GM11168 (cell line): Measurements from ENCODE around the gene KRTAP3-1.

Experiments
- in situ Hi-C: fragments of 300-500 bp; cut with MboI; formaldehyde crosslinking; loops from one replicate; pipeline ENCODE4 v1.12.0; 2022; ENCODE audit warnings: low sequenced_read_pairs; ENCODE audit not compliant: unreplicated experiment

Gene KRTAP3-1

DNA sequence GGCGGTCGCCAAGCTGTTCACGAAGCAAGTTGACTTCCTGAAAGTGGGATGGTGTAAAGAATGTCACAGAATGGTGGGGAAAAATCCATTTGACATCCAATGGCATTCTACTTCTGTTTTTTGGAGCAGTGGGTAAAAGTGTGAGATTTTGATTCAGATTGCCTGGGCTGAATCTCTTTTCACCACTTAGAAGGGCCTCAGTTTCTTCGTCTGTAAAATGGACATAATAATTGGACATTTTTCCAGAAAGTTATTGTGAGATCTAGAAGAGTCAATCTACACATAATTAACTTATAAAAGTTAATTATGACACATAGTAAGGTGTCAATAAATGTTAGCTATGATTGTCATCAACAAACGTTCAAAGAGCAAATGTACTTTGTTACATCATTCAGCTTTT is 27.8 kb downstream of the KRTAP3-1 start:
- in situ Hi-C loops, result no loop called here

DNA sequence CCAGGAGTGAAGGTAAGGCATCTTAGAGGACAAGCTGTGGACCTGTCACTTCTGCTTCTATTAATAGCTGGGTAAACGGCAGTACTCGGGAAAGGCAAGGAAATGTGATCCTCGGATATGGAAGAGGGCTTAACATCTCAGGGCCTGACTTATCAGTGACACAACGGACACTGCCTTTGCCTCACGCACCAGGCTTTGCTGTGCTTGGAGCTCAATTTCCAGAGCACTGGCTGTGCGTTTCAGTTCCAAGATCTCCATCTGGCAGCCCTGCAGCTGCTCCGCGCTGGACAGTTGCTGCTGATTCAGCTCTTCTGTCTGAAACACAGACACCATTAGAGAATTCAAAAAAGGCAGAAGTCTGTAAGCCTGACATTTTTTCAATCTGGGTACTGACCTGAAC is 28.3 kb downstream of the KRTAP3-1 start:
- in situ Hi-C loops, result no loop called here

DNA sequence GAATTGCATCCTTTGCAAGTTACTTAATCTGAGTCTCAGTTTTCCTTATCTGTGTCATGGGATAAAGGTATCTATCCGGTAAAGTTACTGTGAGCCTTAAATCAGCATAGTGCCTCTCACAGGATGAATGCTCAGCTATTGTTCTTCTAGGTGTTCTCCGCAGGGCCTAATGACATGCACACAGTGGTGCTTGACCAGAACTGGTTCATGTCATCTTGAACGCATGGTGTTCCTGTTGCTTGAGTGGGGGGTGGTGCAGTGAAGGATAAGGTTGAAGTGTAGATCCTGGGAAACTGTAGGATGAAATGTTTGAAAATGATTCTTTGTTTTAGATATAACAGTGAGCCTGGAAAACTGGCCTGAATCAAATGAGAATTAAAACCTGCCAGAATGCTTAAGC is 28.8 kb downstream of the KRTAP3-1 start:
- in situ Hi-C loops, result no loop called here

DNA sequence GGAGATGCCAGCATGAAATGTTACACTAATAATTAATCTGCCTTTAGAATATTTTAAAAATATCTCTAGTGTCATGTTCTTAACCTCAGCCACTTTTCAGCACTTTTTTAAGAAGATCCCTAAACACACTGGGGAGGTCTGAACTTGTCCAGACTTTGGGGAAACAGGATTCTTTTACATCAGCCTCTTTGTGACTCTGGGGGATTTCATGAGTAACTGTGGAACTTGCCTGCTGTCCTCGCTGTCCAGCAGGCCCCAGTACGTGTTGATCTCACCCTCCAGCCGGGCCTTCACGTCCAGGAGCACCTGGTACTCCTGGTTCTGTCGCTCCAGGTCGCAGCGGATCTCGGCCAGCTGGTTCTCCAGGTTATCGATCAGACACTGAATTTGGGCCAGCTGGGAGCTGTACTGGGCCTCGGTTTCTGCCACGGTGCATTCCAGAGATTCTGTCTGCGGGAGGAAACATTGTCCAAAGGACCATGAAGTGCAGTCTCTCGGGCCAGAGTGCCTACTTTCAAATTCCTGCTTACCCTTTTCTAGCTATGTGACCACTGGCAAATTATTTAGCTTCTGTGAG is 30.3 kb downstream of the KRTAP3-1 start:
- in situ Hi-C loops, result no loop called here

DNA sequence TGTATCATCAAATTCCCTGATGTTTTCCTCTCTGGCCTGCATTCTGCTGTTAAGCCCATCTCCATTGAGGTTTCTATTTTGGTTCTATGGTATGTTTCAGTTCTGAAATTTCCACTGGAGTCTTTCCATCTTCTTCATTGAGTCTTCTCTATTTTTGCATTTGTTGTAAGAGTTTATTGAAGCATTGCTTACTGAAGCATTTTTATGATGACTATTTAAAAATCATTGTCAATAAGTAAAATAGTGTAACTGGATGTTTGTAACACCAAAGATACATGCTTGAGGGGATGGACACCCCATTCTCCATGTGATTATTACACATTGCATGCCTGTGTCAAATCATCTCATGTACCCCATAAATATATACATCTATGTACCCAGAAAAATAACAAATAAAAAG is 33.4 kb downstream of the KRTAP3-1 start:
- in situ Hi-C loops, result no loop called here

DNA sequence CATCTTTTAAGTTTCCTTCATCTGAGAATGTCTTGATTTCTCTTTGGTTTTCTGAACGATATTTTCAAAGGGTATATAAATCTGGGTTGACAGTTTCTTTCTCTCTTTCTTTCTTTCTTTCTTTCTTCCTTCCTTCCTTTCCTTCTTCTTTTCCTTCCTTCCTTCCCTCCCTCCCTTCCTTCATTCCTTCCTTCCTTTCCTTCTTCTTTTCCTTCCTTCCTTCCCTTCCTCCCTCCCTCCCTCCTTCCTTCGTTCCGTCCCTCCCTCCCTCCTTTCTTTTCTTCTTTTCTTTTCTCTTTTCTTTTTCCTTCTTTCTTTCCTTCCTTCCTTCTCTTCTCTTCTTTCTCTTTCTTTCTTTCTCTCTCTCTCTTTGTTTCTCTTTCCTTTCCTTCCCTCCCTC is 34.6 kb downstream of the KRTAP3-1 start:
- in situ Hi-C loops, result no loop called here

DNA sequence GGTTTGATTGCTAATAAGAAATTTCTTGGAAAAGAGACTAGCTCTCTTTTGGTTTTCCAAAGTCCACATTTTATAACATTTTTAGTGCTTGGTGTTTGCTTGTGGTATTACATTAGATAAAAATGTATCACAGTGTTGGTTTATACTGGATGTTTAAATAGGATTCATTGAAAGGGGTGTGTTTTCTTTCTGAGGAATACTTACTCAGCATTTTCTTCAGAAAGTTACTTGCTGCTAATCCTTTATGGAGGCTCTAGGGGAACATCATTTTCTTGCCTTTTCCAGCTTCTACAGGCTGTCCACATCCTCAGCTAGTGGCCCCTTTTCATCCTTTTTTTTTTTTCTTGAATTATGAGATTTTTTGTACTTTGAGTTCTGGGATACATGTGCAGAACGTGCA is 41.3 kb downstream of the KRTAP3-1 start:
- in situ Hi-C loops, result no loop called here

DNA sequence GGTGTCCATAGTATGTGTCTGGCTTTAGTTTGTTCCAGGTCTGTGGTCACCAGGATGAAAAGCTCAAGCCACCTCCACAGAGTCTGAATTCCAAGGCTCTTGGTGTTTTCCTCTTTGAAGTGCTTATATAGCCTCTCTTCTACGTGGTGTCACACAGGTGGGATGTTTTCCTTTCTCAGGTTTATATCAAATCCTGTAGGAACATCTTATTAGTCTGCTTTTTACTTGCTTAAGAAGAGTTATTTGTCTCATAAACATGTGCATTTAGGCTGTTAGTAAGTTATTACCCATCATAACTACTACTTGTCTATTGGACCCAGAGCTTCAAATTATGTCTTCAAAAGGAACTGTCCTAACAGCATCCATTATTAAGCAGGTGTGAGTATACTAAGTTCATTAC is 42.1 kb downstream of the KRTAP3-1 start, which contains the start of gene KRT39:
KRT39 (minus strand) TSS at position 101 of the 400 bp plus-strand sequence; CDS start at position 9, 92 bp downstream.
- in situ Hi-C loops, result no loop called here

DNA sequence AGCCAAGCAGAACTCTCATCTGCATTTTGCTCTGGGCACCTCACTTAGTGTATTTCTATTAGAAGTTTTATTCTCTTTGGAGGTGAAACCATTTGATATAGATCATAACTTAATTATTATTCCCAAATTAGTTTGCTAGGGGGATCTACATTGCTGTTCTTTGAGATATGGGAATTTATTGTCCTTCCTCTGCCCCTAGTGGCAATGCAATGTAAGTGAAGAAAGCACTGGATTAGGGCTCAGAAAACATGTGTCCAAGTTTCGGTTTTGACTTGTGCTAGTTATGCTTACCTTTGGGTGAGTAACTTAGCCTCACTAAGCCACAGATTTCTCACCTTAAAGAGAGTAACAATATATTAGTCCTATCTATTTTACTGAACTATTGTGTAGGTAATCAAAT is 45.1 kb downstream of the KRTAP3-1 start:
- in situ Hi-C loops, result no loop called here

DNA sequence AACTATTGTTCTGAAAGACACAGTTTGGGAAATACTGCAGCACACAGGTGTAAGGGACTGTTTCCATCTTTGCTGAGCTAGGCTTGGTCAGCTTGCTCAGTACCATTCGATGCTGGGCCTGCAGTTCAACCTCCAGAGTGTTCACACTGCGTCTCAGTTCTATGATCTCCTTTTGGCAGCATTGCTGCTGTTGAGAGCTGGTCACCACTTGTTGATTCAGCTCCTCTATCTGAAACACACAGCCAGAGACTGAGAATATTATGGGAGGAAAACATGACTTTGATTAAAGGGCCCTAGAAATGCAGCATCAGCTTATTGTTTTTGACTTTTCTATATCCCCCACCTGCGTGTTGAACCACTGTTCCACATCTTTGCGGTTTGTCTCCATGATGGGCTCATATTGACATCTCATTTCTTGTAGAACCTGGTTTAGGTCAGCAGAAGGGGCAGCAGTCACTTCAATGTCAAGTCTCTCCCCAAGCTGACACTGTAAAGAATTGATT is 46.8 kb downstream of the KRTAP3-1 start:
- in situ Hi-C loops, result no loop called here

DNA sequence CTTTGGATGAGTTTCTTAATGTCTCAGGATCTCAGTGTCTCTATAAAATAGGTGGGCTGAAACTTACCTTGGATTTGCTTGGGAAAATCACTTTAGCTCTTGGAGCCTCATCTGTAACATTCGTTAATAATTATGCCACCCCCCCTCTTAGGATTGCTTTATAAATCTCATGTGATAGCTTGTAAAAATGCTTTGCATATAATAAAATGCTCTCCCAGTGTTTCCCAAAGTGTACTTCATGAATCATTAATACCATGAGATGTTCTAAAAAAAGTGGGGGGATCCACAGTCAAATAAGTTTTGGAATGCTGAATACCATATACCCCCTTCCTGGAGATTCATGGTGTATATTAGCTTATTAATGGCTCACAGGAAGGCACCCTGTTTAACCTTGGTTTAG is 47.3 kb downstream of the KRTAP3-1 start:
- in situ Hi-C loops, result no loop called here

DNA sequence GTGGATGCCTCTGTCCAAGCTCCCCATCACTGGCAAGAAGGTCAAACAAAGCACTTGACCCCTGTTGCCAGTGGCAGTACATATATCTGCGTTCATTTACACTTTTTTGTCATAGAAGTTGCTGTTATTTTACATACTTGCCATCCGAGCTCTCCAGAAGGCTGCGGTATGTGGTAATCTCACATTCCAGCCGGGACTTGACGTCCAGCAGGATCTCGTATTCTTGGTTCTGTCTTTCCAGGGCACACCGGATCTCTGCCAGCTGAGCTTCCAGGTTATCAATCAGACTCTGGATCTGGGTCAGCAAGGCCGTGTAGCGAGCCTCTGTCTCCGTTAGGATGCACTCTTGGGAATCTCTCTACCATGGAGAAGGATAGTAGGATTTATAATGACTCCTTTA is 48.8 kb downstream of the KRTAP3-1 start:
- in situ Hi-C loops, result no loop called here
